Measurements from ENCODE around the gene TPH2.

TPH2 gene

DNA sequence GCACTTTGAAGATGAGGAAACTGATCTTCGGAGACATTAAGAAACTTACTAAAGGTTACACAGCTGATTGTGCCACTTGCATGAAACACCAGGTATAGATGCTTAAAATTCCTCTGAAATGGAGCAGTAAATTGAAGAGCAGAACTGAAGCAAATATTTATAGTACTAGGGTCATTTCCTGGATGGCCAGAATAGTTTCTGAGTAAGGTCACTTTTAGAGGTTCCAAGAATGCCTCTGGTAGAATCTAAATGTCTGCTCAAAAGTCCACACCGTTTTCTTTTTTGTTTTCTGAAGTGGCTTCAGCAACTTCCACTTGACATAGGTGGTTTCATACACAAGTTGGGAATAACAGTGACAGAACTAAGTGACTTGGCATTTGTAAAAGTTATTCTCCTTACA, 19.4 kb downstream of the TPH2 start:
- ChIA-PET CTCF (no interaction called here), POLR2A (no interaction called here)
- Histone ChIP-seq H3K27me3 (replicated peaks in 2 of 5; ENCODE audit: control insufficient read depth in 4 of 5, insufficient read depth in 5 of 5, low read length in 4 of 5) (no peaks in the 10 kb centered on the region), H3K9me3 (ENCODE audit: control extremely low read depth in 1 of 5, control insufficient read depth in 4 of 5, insufficient read depth in 2 of 5, low read depth in 1 of 5, low read length in 4 of 5) (no peaks in the 10 kb centered on the region), H3K36me3 (ENCODE audit: control insufficient read depth in 4 of 4, insufficient read depth in 4 of 4, low read length in 3 of 4) (no peaks in the 10 kb centered on the region), H3K4me1 (ENCODE audit: control extremely low read depth in 1 of 4, control insufficient read depth in 4 of 4, insufficient read depth in 4 of 4, low read length in 3 of 4) (no peaks in the 10 kb centered on the region), H3K27ac (ENCODE audit: insufficient read depth in 1 of 2, low read depth in 1 of 2, low read length in 2 of 2, poor library complexity in 1 of 2, severe bottlenecking in 2 of 2) (no peak overlapping the region), H3K4me3 (ENCODE audit: control insufficient read depth in 1 of 7, extremely low read depth in 1 of 7, insufficient read depth in 4 of 7, low read depth in 2 of 7, low read length in 6 of 7) (no peak overlapping the region)
- WGBS (ENCODE audit: insufficient coverage) = 83% methylated on average over 1 of the region's 2 CpGs
- no peak for DNase-seq

DNA sequence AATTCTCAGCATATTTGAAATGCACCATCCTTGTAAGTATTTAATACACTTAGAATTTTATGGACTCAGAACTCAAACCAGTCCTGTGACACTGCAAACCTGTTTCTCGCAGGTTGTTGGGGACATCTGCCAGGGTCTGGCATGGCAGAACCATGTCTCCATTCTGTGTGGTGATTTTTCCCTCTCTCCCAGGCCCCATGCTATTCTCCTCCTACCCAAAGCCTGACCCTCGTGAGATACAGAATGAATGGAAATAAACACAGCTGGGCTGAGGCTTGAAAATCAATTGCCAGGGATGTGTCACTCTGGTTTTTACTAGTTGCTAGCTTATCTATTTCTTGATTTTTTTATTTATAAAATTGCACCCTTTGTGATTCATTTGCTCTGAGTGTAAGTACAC, 19.8 kb downstream of the TPH2 start:
- ChIA-PET POLR2A (no interaction called here), CTCF (interaction anchor here (1.2 kb wide), 1 partner anchor 251 kb away, joined by 3 read pairs; no protein-coding TSS in a partner anchor)
- Histone ChIP-seq H3K9me3 (ENCODE audit: control extremely low read depth in 1 of 5, control insufficient read depth in 4 of 5, insufficient read depth in 2 of 5, low read depth in 1 of 5, low read length in 4 of 5) (no peaks in the 10 kb centered on the region), H3K36me3 (ENCODE audit: control insufficient read depth in 4 of 4, insufficient read depth in 4 of 4, low read length in 3 of 4) (no peaks in the 10 kb centered on the region), H3K27me3 (replicated peaks in 2 of 5; ENCODE audit: control insufficient read depth in 4 of 5, insufficient read depth in 5 of 5, low read length in 4 of 5) (no peaks in the 10 kb centered on the region), H3K27ac (ENCODE audit: insufficient read depth in 1 of 2, low read depth in 1 of 2, low read length in 2 of 2, poor library complexity in 1 of 2, severe bottlenecking in 2 of 2) (no peak overlapping the region), H3K4me3 (ENCODE audit: control insufficient read depth in 1 of 7, extremely low read depth in 1 of 7, insufficient read depth in 4 of 7, low read depth in 2 of 7, low read length in 6 of 7) (no peak overlapping the region), H3K4me1 (ENCODE audit: control extremely low read depth in 1 of 4, control insufficient read depth in 4 of 4, insufficient read depth in 4 of 4, low read length in 3 of 4) (no peaks in the 10 kb centered on the region)
- DNase-seq = no peak
- 100% methylated on average over 1 of the region's 2 CpGs for WGBS (ENCODE audit: insufficient coverage)

DNA sequence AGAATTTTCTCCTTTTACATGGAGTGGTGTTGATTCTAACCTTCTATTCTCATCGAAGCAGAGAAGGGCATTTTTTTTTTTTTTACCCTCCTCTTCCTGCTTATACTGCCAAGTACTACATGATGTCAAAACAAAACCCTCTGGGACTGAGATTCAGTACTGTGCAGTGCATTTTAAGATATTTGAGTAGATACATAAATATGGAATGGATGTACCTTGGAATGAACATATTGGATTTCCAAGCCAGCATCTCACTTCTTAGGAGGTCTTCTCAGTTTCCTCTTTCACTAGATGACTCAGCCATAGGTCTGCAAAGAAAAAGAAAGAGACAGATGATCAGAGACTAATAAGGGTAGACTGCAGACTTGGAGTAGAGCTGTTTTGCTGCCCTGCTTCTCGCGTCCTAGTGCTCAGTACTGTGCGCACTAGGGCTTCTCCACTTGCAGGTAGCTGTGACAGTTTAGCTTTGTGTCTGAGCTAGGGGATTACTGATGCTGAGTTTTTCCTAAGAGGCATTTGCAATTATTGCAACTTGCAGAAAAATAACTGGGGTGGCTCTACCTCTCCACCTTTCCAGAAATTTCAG, 20.4 kb downstream of the TPH2 start:
- Histone ChIP-seq H3K4me3 (ENCODE audit: control insufficient read depth in 1 of 7, extremely low read depth in 1 of 7, insufficient read depth in 4 of 7, low read depth in 2 of 7, low read length in 6 of 7) (no peak overlapping the region), H3K4me1 (ENCODE audit: control extremely low read depth in 1 of 4, control insufficient read depth in 4 of 4, insufficient read depth in 4 of 4, low read length in 3 of 4) (no peaks in the 10 kb centered on the region), H3K9me3 (ENCODE audit: control extremely low read depth in 1 of 5, control insufficient read depth in 4 of 5, insufficient read depth in 2 of 5, low read depth in 1 of 5, low read length in 4 of 5) (no peaks in the 10 kb centered on the region), H3K27me3 (replicated peaks in 2 of 5; ENCODE audit: control insufficient read depth in 4 of 5, insufficient read depth in 5 of 5, low read length in 4 of 5) (no peaks in the 10 kb centered on the region), H3K36me3 (ENCODE audit: control insufficient read depth in 4 of 4, insufficient read depth in 4 of 4, low read length in 3 of 4) (no peaks in the 10 kb centered on the region), H3K27ac (ENCODE audit: insufficient read depth in 1 of 2, low read depth in 1 of 2, low read length in 2 of 2, poor library complexity in 1 of 2, severe bottlenecking in 2 of 2) (no peak overlapping the region)
- ChIA-PET CTCF (interaction anchor here (1.0 to 1.2 kb wide), 2 partner anchors 18 to 252 kb away, joined by 3 read pairs; no protein-coding TSS in a partner anchor), POLR2A (no interaction called here)
- DNase-seq = no peak
- WGBS (ENCODE audit: insufficient coverage) = 89% methylated on average over 3 of the region's 4 CpGs

DNA sequence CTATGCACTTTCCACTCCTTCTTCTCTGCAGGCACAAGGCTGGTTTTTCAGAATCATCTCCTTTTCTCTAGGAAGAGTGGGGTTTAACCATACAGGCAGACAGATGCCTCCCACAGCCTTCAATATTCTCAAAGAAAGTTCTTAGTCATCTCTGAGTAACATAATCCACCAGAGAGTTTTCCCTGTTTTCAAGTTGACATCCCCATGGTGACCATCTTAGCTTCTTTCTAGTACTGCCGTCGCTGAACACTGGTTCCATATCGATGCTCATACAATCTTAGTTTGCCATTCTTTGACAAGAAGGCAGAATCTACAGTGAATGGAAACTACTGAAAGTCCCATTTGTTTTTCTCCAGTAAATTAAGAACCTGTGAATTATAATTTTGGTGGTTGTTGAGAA, 28.6 kb downstream of the TPH2 start:
- no CpG with 5 or more reads among the region's 3 CpGs for WGBS (ENCODE audit: insufficient coverage)
- Histone ChIP-seq H3K9me3 (ENCODE audit: control extremely low read depth in 1 of 5, control insufficient read depth in 4 of 5, insufficient read depth in 2 of 5, low read depth in 1 of 5, low read length in 4 of 5) (no peaks in the 10 kb centered on the region), H3K27me3 (replicated peaks in 2 of 5; ENCODE audit: control insufficient read depth in 4 of 5, insufficient read depth in 5 of 5, low read length in 4 of 5) (peaks cover 0 to 2% (median 0%) of the 10 kb centered on the region in 5 experiments), H3K36me3 (ENCODE audit: control insufficient read depth in 4 of 4, insufficient read depth in 4 of 4, low read length in 3 of 4) (no peaks in the 10 kb centered on the region), H3K4me3 (ENCODE audit: control insufficient read depth in 1 of 7, extremely low read depth in 1 of 7, insufficient read depth in 4 of 7, low read depth in 2 of 7, low read length in 6 of 7) (no peak overlapping the region), H3K4me1 (ENCODE audit: control extremely low read depth in 1 of 4, control insufficient read depth in 4 of 4, insufficient read depth in 4 of 4, low read length in 3 of 4) (no peaks in the 10 kb centered on the region), H3K27ac (ENCODE audit: insufficient read depth in 1 of 2, low read depth in 1 of 2, low read length in 2 of 2, poor library complexity in 1 of 2, severe bottlenecking in 2 of 2) (no peak overlapping the region)
- CTCF ChIA-PET = no interaction called here
- DNase-seq = no peak
- POLR2A ChIA-PET = no interaction called here

DNA sequence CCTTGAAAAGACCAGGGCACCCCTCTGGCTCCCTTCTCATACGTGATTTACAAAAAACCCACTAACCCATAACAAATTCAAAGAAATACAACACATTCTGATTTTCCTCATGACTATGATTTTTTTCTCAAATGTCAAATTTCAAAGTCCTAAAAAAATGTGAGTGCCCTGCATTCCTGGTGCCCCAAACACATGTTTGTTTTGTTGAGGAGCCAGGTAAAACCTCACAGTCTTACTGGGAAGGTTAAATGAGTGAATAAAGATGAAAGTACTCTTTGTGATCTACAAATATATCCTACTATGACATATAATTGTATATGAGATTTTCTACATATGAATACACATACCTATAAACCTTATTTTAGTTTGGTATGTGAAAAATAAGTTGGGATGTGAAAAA, 30.7 kb downstream of the TPH2 start:
- no peak overlapping the region for H3K4me3 ChIP-seq (ENCODE audit: control insufficient read depth in 1 of 7, extremely low read depth in 1 of 7, insufficient read depth in 4 of 7, low read depth in 2 of 7, low read length in 6 of 7)
- 100% methylated on average over 1 of the region's 1 CpG for WGBS (ENCODE audit: insufficient coverage)
- POLR2A ChIA-PET = no interaction called here
- H3K36me3 ChIP-seq (ENCODE audit: control insufficient read depth in 4 of 4, insufficient read depth in 4 of 4, low read length in 3 of 4) = no peaks in the 10 kb centered on the region
- CTCF ChIA-PET = no interaction called here
- no peak overlapping the region for H3K27ac ChIP-seq (ENCODE audit: insufficient read depth in 1 of 2, low read depth in 1 of 2, low read length in 2 of 2, poor library complexity in 1 of 2, severe bottlenecking in 2 of 2)
- no peaks in the 10 kb centered on the region for H3K9me3 ChIP-seq (ENCODE audit: control extremely low read depth in 1 of 5, control insufficient read depth in 4 of 5, insufficient read depth in 2 of 5, low read depth in 1 of 5, low read length in 4 of 5)
- DNase-seq = no peak
- H3K27me3 ChIP-seq (replicated peaks in 2 of 5; ENCODE audit: control insufficient read depth in 4 of 5, insufficient read depth in 5 of 5, low read length in 4 of 5) = peaks cover 0 to 2% (median 0%) of the 10 kb centered on the region in 5 experiments
- H3K4me1 ChIP-seq (ENCODE audit: control extremely low read depth in 1 of 4, control insufficient read depth in 4 of 4, insufficient read depth in 4 of 4, low read length in 3 of 4) = no peaks in the 10 kb centered on the region

DNA sequence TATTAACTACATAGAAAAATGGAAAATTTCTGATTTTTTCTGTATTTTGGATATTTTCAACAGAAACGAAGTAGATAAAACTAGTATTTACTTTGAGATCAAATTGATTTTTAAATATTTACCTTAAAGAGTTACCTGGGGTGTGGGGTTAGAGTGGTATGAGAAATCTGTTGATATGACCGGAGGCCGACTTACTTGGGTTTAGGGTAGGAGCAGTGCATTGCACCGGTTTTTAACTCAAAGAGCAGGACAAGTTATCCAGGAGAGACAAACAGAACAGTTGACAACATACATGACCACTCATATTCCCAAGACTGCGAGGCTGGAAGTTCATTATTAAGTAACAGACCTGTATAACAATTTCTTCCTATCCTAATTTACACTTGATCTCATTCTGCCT, 31.4 kb downstream of the TPH2 start:
- DNase-seq = no peak
- ChIA-PET CTCF (no interaction called here), POLR2A (no interaction called here)
- Histone ChIP-seq H3K4me3 (ENCODE audit: control insufficient read depth in 1 of 7, extremely low read depth in 1 of 7, insufficient read depth in 4 of 7, low read depth in 2 of 7, low read length in 6 of 7) (no peak overlapping the region), H3K27me3 (replicated peaks in 2 of 5; ENCODE audit: control insufficient read depth in 4 of 5, insufficient read depth in 5 of 5, low read length in 4 of 5) (peaks cover 0 to 2% (median 0%) of the 10 kb centered on the region in 5 experiments), H3K9me3 (ENCODE audit: control extremely low read depth in 1 of 5, control insufficient read depth in 4 of 5, insufficient read depth in 2 of 5, low read depth in 1 of 5, low read length in 4 of 5) (no peaks in the 10 kb centered on the region), H3K4me1 (ENCODE audit: control extremely low read depth in 1 of 4, control insufficient read depth in 4 of 4, insufficient read depth in 4 of 4, low read length in 3 of 4) (no peaks in the 10 kb centered on the region), H3K27ac (ENCODE audit: insufficient read depth in 1 of 2, low read depth in 1 of 2, low read length in 2 of 2, poor library complexity in 1 of 2, severe bottlenecking in 2 of 2) (no peak overlapping the region), H3K36me3 (ENCODE audit: control insufficient read depth in 4 of 4, insufficient read depth in 4 of 4, low read length in 3 of 4) (no peaks in the 10 kb centered on the region)
- WGBS (ENCODE audit: insufficient coverage) = 100% methylated on average over 3 of the region's 5 CpGs

DNA sequence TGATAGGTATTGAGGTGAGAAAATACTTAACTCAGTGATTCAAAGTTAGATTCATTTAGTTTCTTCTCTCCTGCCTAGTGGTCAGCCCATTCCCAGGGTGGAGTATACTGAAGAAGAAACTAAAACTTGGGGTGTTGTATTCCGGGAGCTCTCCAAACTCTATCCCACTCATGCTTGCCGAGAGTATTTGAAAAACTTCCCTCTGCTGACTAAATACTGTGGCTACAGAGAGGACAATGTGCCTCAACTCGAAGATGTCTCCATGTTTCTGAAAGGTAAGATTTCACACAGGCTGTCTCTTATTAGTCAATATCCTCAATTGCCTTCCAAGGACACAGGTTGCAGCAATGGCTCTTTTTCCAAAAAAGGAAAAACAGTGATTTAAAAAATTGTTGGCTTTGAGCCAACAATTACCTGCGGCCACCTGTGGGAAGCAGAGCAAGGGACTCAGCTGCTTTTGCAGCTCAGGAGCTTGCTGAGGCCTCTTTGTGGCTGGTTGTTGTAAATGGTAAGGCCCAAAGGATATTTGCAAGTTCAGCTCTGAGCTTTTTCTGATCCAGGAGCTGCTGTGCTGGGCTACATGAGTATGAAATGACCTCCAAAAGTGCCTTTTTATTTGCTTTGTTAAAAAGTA, 33.9 kb downstream of the TPH2 start:
- no peaks in the 10 kb centered on the region for H3K36me3 ChIP-seq (ENCODE audit: control insufficient read depth in 4 of 4, insufficient read depth in 4 of 4, low read length in 3 of 4)
- H3K4me1 ChIP-seq (ENCODE audit: control extremely low read depth in 1 of 4, control insufficient read depth in 4 of 4, insufficient read depth in 4 of 4, low read length in 3 of 4) = no peaks in the 10 kb centered on the region
- ChIA-PET CTCF (no interaction called here), POLR2A (no interaction called here)
- WGBS (ENCODE audit: insufficient coverage) = 81% methylated on average over 4 of the region's 4 CpGs
- H3K9me3 ChIP-seq (ENCODE audit: control extremely low read depth in 1 of 5, control insufficient read depth in 4 of 5, insufficient read depth in 2 of 5, low read depth in 1 of 5, low read length in 4 of 5) = no peaks in the 10 kb centered on the region
- no peak overlapping the region for H3K4me3 ChIP-seq (ENCODE audit: control insufficient read depth in 1 of 7, extremely low read depth in 1 of 7, insufficient read depth in 4 of 7, low read depth in 2 of 7, low read length in 6 of 7)
- H3K27me3 ChIP-seq (replicated peaks in 2 of 5; ENCODE audit: control insufficient read depth in 4 of 5, insufficient read depth in 5 of 5, low read length in 4 of 5) = no peaks in the 10 kb centered on the region
- no peak overlapping the region for H3K27ac ChIP-seq (ENCODE audit: insufficient read depth in 1 of 2, low read depth in 1 of 2, low read length in 2 of 2, poor library complexity in 1 of 2, severe bottlenecking in 2 of 2)
- no peak for DNase-seq
